Neural progenitor cell (in vitro differentiated cells): ENCODE results near the gene PDCD1. TPM values are rescaled to one million over a fixed set of nuclear protein-coding genes. Genes with fewer than 3 reads are reported as not detected.

ENCODE experiments used
- DNase-seq: peaks from one replicate; pipeline ENCODE4 v3.0.0-alpha.2; 2016; ENCODE audit warnings: low spot score
- H2AFZ ChIP-seq: fragments of 200-600 bp; sonication (generic); replicated peaks from 2 replicates; pipeline ENCODE4 v1.6.1; 2016; ENCODE audit warnings: antibody characterized with exemption
- H3F3A ChIP-seq: fragments of 200-600 bp; sonication (generic); 2 replicates; pipeline ENCODE4 v1.6.1; 2016; ENCODE audit warnings: antibody characterized with exemption, low read depth
- H3K27ac ChIP-seq: fragments of 200-600 bp; sonication (generic); 2 replicates; pipeline ENCODE4 v1.5.1; 2016; ENCODE audit warnings: mild to moderate bottlenecking
- H3K27me3 ChIP-seq: fragments of 200-600 bp; sonication (generic); 2 replicates; pipeline ENCODE4 v1.6.1; 2016; ENCODE audit warnings: mild to moderate bottlenecking, moderate library complexity
- H3K36me3 ChIP-seq: fragments of 200-600 bp; sonication (generic); 2 replicates; pipeline ENCODE4 v1.5.1; 2016
- H3K4me1 ChIP-seq: fragments of 200-600 bp; sonication (generic); 2 replicates; pipeline ENCODE4 v1.6.1; 2016; ENCODE audit warnings: mixed run types
- H3K4me2 ChIP-seq: fragments of 200-600 bp; sonication (generic); 2 replicates; pipeline ENCODE4 v1.6.1; 2016
- H3K4me3 ChIP-seq: fragments of 200-600 bp; sonication (generic); 2 replicates; pipeline ENCODE4 v1.5.1; 2016
- H3K79me2 ChIP-seq: fragments of 200-600 bp; sonication (generic); 2 replicates; pipeline ENCODE4 v1.6.1; 2016; ENCODE audit warnings: low read depth
- H3K9ac ChIP-seq: fragments of 200-600 bp; sonication (generic); 2 replicates; pipeline ENCODE4 v1.6.1; 2016
- H3K9me3 ChIP-seq: fragments of 200-600 bp; sonication (generic); 2 replicates; pipeline ENCODE4 v1.5.1; 2016; ENCODE audit warnings: low read depth
- H4K20me1 ChIP-seq: fragments of 200-600 bp; sonication (generic); 2 replicates; pipeline ENCODE4 v1.6.1; 2016; ENCODE audit warnings: low read depth
- H3K27ac Mint-ChIP-seq: 3 replicates; pipeline ENCODE4 v1.8.0; 2021; ENCODE audit warnings: mixed read lengths
- H3K27me3 Mint-ChIP-seq: 2 replicates; pipeline ENCODE4 v1.8.0; 2022; ENCODE audit warnings: low read depth, mild to moderate bottlenecking, inconsistent platforms, moderate library complexity, mixed read lengths; ENCODE audit not compliant: insufficient read depth
- H3K36me3 Mint-ChIP-seq: 3 replicates; pipeline ENCODE4 v1.8.0; 2021; ENCODE audit warnings: mixed read lengths
- H3K4me1 Mint-ChIP-seq: 3 replicates; pipeline ENCODE4 v1.8.0; 2021; ENCODE audit warnings: mixed read lengths
- H3K4me3 Mint-ChIP-seq: 3 replicates; pipeline ENCODE4 v1.8.0; 2021; ENCODE audit warnings: mild to moderate bottlenecking, moderate library complexity, mixed read lengths
- H3K9me3 Mint-ChIP-seq: 3 replicates; pipeline ENCODE4 v1.8.0; 2020; ENCODE audit warnings: mixed read lengths
- EZH2 ChIP-seq: fragments of 200-600 bp; sonication (generic); IDR thresholded peaks from 2 replicates; pipeline ENCODE4 v1.6.1; 2017; ENCODE audit warnings: antibody characterized with exemption, mild to moderate bottlenecking, moderate library complexity
- EZH2phosphoT487 ChIP-seq: fragments of 200-600 bp; sonication (generic); IDR thresholded peaks from 2 replicates; pipeline ENCODE4 v1.6.1; 2017; ENCODE audit warnings: antibody characterized with exemption
- total RNA-seq: library from RNA; depleted of rRNA; stranded (reverse); fragments of >200 nt; gene quantifications from 2 replicates; pipeline ENCODE4 v1.2.3, GENCODE V29; 2015; ENCODE audit warnings: low replicate concordance
- TF ChIP-seq, protein P1 (sequence below): fragments of 200-600 bp; sonication (generic); IDR thresholded peaks from 2 replicates; pipeline ENCODE4 v1.5.1; 2017; ENCODE audit warnings: antibody characterized with exemption, mild to moderate bottlenecking

Gene PDCD1
- total RNA-seq, 1 donor from 2014 or later = not detected

DNA sequence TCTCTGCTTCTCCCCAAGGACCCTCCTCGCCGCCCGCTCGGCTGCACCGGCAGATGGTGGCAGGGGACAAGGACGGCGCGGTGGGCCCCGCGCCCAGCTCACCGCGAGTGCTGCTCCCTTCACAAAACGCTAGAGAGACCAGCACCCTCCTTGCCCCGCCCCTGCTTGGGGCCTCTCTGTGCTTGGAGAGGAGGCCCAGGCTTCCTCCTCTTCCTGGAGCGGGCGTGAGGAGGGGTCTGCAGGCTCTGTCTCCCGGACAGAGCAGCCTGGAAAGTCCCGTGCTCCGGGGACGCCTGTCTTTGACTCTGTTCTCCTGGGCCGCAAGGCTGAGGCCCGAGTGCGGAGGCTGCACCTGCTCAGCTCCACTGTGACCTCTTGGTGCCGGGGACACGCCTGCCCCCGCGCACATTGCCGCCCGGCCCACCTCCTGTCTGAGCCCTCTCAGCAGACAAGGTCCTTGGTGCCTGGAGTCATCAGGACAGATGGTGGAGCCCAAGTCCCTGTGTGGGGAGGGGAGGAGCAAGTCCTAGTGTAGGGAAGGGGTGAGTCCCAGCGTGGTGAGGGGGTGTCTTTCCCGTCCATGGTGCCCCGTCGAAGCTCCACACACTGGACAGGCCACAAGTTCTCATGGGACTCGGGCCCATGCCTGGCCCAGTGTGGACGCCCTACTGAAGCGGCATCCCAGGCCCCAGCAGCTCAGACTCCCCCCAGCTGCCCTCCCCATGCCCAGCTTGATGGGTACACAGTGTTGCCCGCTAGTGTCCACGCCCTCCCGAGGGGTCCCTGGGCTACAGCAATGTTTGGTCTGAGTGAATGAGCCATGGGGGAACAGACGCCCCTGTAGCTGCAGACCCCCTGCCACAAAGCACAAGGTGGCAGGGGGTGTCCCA lies 44.7 kb upstream of the PDCD1 start:
- Histone ChIP-seq H3K9me3 (no peaks in the 10 kb centered on the region), H3K4me2 (no peak overlapping the region), H4K20me1 (no peaks in the 10 kb centered on the region), H3K4me1 (peaks cover 16% of the 10 kb centered on the region), H3K79me2 (no peaks in the 10 kb centered on the region), H3K27ac (no peak overlapping the region), H3F3A (peaks cover 9% of the 10 kb centered on the region), H3K4me3 (no peak overlapping the region), H2AFZ (no peak overlapping the region), H3K9ac (no peak overlapping the region), H3K27me3 (peaks cover 21% of the 10 kb centered on the region), H3K36me3 (no peaks in the 10 kb centered on the region)
- peaks cover 17% of the 10 kb centered on the region for H3K4me1 Mint-ChIP-seq
- H3K36me3 Mint-ChIP-seq = no peaks in the 10 kb centered on the region
- H3K9me3 Mint-ChIP-seq = no peaks in the 10 kb centered on the region
- TF ChIP-seq EZH2 (no peak), EZH2phosphoT487 (no peak)
- TF ChIP-seq, protein P1, sequence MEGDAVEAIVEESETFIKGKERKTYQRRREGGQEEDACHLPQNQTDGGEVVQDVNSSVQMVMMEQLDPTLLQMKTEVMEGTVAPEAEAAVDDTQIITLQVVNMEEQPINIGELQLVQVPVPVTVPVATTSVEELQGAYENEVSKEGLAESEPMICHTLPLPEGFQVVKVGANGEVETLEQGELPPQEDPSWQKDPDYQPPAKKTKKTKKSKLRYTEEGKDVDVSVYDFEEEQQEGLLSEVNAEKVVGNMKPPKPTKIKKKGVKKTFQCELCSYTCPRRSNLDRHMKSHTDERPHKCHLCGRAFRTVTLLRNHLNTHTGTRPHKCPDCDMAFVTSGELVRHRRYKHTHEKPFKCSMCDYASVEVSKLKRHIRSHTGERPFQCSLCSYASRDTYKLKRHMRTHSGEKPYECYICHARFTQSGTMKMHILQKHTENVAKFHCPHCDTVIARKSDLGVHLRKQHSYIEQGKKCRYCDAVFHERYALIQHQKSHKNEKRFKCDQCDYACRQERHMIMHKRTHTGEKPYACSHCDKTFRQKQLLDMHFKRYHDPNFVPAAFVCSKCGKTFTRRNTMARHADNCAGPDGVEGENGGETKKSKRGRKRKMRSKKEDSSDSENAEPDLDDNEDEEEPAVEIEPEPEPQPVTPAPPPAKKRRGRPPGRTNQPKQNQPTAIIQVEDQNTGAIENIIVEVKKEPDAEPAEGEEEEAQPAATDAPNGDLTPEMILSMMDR = no peak
- no peak overlapping the region for H3K4me3 Mint-ChIP-seq
- H3K27me3 Mint-ChIP-seq = peaks cover 11% of the 10 kb centered on the region
- H3K27ac Mint-ChIP-seq = no peak overlapping the region
- DNase-seq = no peak

DNA sequence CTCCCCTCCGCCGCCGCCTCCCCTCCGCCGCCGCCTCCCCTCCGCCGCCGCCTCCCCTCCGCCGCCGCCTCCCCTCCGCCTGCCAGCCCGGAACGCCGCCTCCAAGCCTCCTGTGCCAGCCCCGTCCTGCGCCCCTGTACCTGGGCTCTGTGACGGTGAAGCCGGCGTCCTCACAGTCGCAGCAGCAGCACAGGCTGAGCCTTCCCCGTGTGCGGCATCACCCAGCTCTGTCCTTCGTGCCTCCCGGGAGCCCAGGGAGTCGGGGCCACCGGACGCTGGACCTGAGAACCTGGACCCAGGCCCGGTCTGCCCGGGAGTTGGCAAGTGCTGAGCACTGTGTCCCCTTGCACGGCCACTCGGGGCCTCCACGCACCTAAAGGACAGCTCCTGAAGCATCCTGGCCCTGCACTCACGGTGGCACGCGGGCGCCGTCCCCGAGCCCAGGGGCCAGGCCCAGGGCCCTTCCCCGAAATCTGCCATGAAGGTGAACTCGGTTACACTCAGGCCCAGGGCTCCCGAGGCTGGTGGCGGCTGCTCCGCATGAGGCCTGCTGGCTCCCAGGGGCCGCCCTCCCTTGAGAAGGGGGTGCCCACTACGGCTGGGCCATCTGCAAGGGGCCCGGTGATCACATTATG lies 43.8 kb upstream of the PDCD1 start:
- Histone ChIP-seq H3K9ac (no peak overlapping the region), H2AFZ (no peak overlapping the region), H3F3A (peaks cover 9% of the 10 kb centered on the region), H3K4me1 (peaks cover 16% of the 10 kb centered on the region), H3K4me2 (peak overlapping the region; percentile 91), H3K4me3 (peak overlapping the region; percentile 43), H4K20me1 (no peaks in the 10 kb centered on the region), H3K36me3 (no peaks in the 10 kb centered on the region), H3K27me3 (peaks cover 21% of the 10 kb centered on the region), H3K27ac (no peak overlapping the region), H3K9me3 (no peaks in the 10 kb centered on the region), H3K79me2 (no peaks in the 10 kb centered on the region)
- no peaks in the 10 kb centered on the region for H3K9me3 Mint-ChIP-seq
- no peak overlapping the region for H3K27ac Mint-ChIP-seq
- peaks cover 19% of the 10 kb centered on the region for H3K4me1 Mint-ChIP-seq
- H3K27me3 Mint-ChIP-seq = peaks cover 11% of the 10 kb centered on the region
- no peak for DNase-seq
- H3K4me3 Mint-ChIP-seq = no peak overlapping the region
- no peak for TF ChIP-seq EZH2
- TF ChIP-seq, protein P1 = no peak
- TF ChIP-seq EZH2phosphoT487 = no peak
- no peaks in the 10 kb centered on the region for H3K36me3 Mint-ChIP-seq

DNA sequence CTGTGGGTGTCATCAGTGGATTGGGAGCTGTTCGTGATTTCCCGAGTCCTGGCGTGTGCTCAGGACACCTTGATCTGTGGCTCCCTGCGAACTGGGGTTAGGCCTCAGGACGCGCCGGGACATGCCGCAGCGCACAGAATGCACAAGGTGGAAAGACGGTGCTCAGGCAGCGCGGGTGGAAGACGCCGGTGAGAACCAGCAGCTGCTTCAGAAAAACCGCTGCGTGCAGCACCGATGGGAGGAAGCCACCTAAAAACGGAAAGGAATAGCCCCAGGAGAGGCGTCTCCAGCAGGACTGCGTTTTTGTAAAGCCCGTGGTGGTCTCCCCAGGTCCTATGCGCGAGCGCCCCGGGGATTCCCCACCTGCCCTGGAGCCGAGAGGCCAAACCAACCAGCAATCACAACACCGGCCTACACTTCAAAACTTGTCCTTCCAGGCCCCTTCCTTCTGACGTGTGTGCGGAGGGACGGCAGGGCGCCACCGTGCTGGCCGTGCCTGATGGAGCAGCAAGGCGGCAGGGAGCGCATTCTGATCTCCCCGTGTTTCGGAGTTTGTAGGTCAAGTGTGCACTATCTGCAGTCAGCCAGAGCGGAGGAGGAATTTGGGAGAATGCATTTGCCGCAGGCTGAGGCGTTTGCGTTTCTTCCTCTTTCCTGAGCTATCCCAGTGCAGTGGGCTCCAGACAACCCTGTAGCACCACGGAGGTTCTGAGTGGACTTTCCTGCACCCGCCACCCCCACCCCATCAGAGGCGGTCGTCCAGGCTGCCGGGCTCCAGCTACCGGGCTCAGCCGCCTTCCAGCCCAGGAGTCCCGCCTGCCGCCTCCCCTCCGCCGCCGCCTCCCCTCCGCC lies 43.0 kb upstream of the PDCD1 start:
- Histone ChIP-seq H3K9ac (no peak overlapping the region), H4K20me1 (no peaks in the 10 kb centered on the region)
- peak; percentile 48 for DNase-seq

More for the DNA sequence above, 43.0 kb upstream of the PDCD1 start:
- H3K4me1 ChIP-seq = peaks cover 16% of the 10 kb centered on the region
- no peaks in the 10 kb centered on the region for H3K9me3 ChIP-seq
- peak overlapping the region; percentile 81 for H3K4me3 Mint-ChIP-seq
- peaks cover 19% of the 10 kb centered on the region for H3K4me1 Mint-ChIP-seq
- no peak overlapping the region for H3K27ac Mint-ChIP-seq
- peak overlapping the region; percentile 91 for H3K4me2 ChIP-seq
- no peaks in the 10 kb centered on the region for H3K36me3 ChIP-seq
- H3F3A ChIP-seq = peaks cover 9% of the 10 kb centered on the region
- peak overlapping the region; percentile 43 for H3K4me3 ChIP-seq
- H3K79me2 ChIP-seq = no peaks in the 10 kb centered on the region
- no peak overlapping the region for H3K27ac ChIP-seq
- H3K27me3 Mint-ChIP-seq = peaks cover 15% of the 10 kb centered on the region
- no peaks in the 10 kb centered on the region for H3K9me3 Mint-ChIP-seq
- H3K27me3 ChIP-seq = peaks cover 21% of the 10 kb centered on the region
- peak overlapping the region; percentile 50 for H2AFZ ChIP-seq
- peak; percentile 33 for TF ChIP-seq EZH2
- no peak for TF ChIP-seq EZH2phosphoT487
- no peaks in the 10 kb centered on the region for H3K36me3 Mint-ChIP-seq
